ENCODE results near the gene ZNF236. TPM values are rescaled to one million over a fixed set of nuclear protein-coding genes. Genes with fewer than 3 reads are reported as not detected.

The ZNF236 gene
- total and polyA plus RNA-seq, 2 donors (not counting 3 experiments of a cell fraction or from before 2014, with no cell fraction given), result 4.5 to 14.7 TPM

DNA sequence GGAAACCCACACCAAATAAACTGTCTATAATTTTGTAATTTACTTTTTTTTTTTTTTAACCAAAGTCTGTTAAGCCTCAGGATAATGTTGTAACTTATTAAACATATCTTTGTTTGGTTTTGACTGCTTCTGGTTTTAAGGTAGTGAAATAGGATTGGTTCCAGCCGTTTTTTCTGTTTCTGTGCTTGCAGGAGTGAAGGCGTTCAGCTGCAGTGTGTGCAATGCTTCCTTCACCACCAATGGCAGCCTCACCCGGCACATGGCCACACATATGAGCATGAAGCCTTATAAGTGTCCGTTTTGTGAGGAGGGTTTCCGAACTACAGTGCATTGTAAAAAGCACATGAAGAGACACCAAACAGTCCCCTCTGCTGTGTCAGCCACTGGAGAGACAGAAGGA, 93.1 kb downstream of the ZNF236 start:
- H3K4me3 ChIP-seq (replicated peaks in 1 of 3; ENCODE audit: insufficient read depth in 1 of 3, low read depth in 1 of 3, low read length in 3 of 3), result no peak overlapping the region
- intact Hi-C loops (cut with micrococcal nuclease), result no loop called here
- no peaks in the 10 kb centered on the region for H4K20me1 ChIP-seq (replicated peaks; ENCODE audit: control insufficient read depth, extremely low read depth, insufficient read depth, low read length)
- H3K4me2 ChIP-seq (ENCODE audit: insufficient read depth, low read length), result no peak overlapping the region
- H3K9me3 ChIP-seq (replicated peaks; ENCODE audit: control insufficient read depth, insufficient read depth, low read length), result no peaks in the 10 kb centered on the region
- BruUV-seq (replicated peaks), result no TSS peak
- H3K4me1 ChIP-seq (ENCODE audit: control insufficient read depth, extremely low read depth, insufficient read depth, low read length), result no peaks in the 10 kb centered on the region
- no peak for DNase-seq (ENCODE audit: low read depth, low spot score)
- dilution Hi-C loops (cut with MboI; ENCODE audit: extremely low pct_ligation_motif_present, low sequenced_read_pairs), result no loop called here
- no peaks in the 10 kb centered on the region for H3K79me2 ChIP-seq (ENCODE audit: control insufficient read depth, insufficient read depth, low read length)
- no peak for FAIRE-seq
- peaks cover 5 to 7% of the 10 kb centered on the region in 2 experiments for H3K36me3 ChIP-seq (ENCODE audit: control insufficient read depth in 2 of 2, extremely low read depth in 1 of 2, insufficient read depth in 2 of 2, low read length in 2 of 2)
- POLR2A ChIA-PET, result no interaction called here
- CTCF ChIA-PET, result no interaction called here
- no peaks in the 10 kb centered on the region for H3K27me3 ChIP-seq (ENCODE audit: control insufficient read depth in 2 of 2, insufficient read depth in 2 of 2, low read length in 2 of 2)
- H2AFZ ChIP-seq (ENCODE audit: low read depth, low read length), result no peak overlapping the region
- no peak overlapping the region for H3K27ac ChIP-seq (ENCODE audit: insufficient read depth, low read depth, low read length)
- no peak overlapping the region for H3K9ac ChIP-seq (replicated peaks; ENCODE audit: extremely low read depth, insufficient read depth, low read length)
- no peaks in the 10 kb centered on the region for H3K9me1 ChIP-seq (replicated peaks; ENCODE audit: control insufficient read depth, extremely low read depth, insufficient read depth, low read length)
- TF ChIP-seq, protein P1, sequence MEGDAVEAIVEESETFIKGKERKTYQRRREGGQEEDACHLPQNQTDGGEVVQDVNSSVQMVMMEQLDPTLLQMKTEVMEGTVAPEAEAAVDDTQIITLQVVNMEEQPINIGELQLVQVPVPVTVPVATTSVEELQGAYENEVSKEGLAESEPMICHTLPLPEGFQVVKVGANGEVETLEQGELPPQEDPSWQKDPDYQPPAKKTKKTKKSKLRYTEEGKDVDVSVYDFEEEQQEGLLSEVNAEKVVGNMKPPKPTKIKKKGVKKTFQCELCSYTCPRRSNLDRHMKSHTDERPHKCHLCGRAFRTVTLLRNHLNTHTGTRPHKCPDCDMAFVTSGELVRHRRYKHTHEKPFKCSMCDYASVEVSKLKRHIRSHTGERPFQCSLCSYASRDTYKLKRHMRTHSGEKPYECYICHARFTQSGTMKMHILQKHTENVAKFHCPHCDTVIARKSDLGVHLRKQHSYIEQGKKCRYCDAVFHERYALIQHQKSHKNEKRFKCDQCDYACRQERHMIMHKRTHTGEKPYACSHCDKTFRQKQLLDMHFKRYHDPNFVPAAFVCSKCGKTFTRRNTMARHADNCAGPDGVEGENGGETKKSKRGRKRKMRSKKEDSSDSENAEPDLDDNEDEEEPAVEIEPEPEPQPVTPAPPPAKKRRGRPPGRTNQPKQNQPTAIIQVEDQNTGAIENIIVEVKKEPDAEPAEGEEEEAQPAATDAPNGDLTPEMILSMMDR (IDR thresholded peaks at IDR 0.05; ENCODE audit: extremely low read depth in 1 of 2, insufficient read depth in 1 of 2, low read depth in 1 of 2, low read length in 2 of 2), result no peak

DNA sequence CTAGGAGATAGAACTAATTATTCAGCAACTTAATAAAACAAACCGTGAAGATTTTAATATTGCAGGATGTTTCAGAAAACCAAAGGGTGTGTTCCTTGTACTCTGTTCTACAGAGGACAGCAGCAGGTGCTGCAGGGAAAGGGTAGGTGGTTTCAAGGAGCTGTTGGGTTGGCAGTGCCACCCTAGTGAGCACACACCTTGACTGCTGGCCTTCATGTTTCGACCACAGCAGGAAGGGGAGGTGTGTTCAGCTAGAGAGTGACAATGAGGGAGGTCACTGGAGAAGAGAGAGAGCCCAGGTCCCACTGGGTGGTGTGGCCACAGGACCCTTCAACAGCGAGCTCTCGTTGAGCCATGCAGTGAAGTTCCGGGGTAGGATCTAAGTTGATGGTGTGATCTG, 98.6 kb downstream of the ZNF236 start:
- no peak overlapping the region for H3K4me2 ChIP-seq (ENCODE audit: insufficient read depth, low read length)
- H3K4me1 ChIP-seq (ENCODE audit: control insufficient read depth, extremely low read depth, insufficient read depth, low read length), result no peaks in the 10 kb centered on the region
- dilution Hi-C loops (cut with MboI; ENCODE audit: extremely low pct_ligation_motif_present, low sequenced_read_pairs) (no loop called here), intact Hi-C loops (cut with micrococcal nuclease) (no loop called here)
- peaks cover 6 to 13% of the 10 kb centered on the region in 2 experiments for H3K36me3 ChIP-seq (ENCODE audit: control insufficient read depth in 2 of 2, extremely low read depth in 1 of 2, insufficient read depth in 2 of 2, low read length in 2 of 2)
- H3K4me3 ChIP-seq (replicated peaks in 1 of 3; ENCODE audit: insufficient read depth in 1 of 3, low read depth in 1 of 3, low read length in 3 of 3), result no peak overlapping the region
- TF ChIP-seq, protein P2, sequence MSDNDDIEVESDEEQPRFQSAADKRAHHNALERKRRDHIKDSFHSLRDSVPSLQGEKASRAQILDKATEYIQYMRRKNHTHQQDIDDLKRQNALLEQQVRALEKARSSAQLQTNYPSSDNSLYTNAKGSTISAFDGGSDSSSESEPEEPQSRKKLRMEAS (IDR thresholded peaks at IDR 0.05; ENCODE audit: insufficient read depth, insufficient read length), result no peak
- TF ChIP-seq, protein P1 (IDR thresholded peaks at IDR 0.05; ENCODE audit: extremely low read depth in 1 of 2, insufficient read depth in 1 of 2, low read depth in 1 of 2, low read length in 2 of 2), result no peak
- TF ChIP-seq GATA2 (IDR thresholded peaks at IDR 0.05; ENCODE audit: insufficient read depth, insufficient read length, low read depth, low read length) (no peak), MYC (IDR thresholded peaks at IDR 0.05; ENCODE audit: low read depth, low read length) (no peak), EZH2 (IDR thresholded peaks at IDR 0.05; ENCODE audit: borderline replicate concordance, low read depth, low read length, severe bottlenecking) (no peak), FOS (IDR thresholded peaks at IDR 0.05; ENCODE audit: borderline replicate concordance, insufficient read depth, low read length) (no peak), POLR2A (IDR thresholded peaks at IDR 0.05; ENCODE audit: low read depth, low read length) (no peak), JUN (IDR thresholded peaks at IDR 0.05; ENCODE audit: borderline replicate concordance, insufficient read depth, insufficient read length, low read depth) (no peak), POLR2AphosphoS5 (IDR thresholded peaks at IDR 0.05; ENCODE audit: insufficient read depth, low read depth, low read length) (no peak)
- no peaks in the 10 kb centered on the region for H3K9me3 ChIP-seq (replicated peaks; ENCODE audit: control insufficient read depth, insufficient read depth, low read length)
- DNase-seq (ENCODE audit: low read depth, low spot score) (no peak), FAIRE-seq (no peak)
- H3K79me2 ChIP-seq (ENCODE audit: control insufficient read depth, insufficient read depth, low read length), result no peaks in the 10 kb centered on the region
- no peaks in the 10 kb centered on the region for H4K20me1 ChIP-seq (replicated peaks; ENCODE audit: control insufficient read depth, extremely low read depth, insufficient read depth, low read length)
- H3K9ac ChIP-seq (replicated peaks; ENCODE audit: extremely low read depth, insufficient read depth, low read length), result no peak overlapping the region
- POLR2A ChIA-PET, result no interaction called here
- no TSS peak for BruUV-seq (replicated peaks)
- CTCF ChIA-PET, result interaction anchor here (1.0 to 3.7 kb wide), 9 partner anchors 8 to 291 kb away, joined by 3 to 74 read pairs (median 5); no protein-coding TSS in a partner anchor
- H3K27ac ChIP-seq (ENCODE audit: insufficient read depth, low read depth, low read length), result no peak overlapping the region
- no peaks in the 10 kb centered on the region for H3K9me1 ChIP-seq (replicated peaks; ENCODE audit: control insufficient read depth, extremely low read depth, insufficient read depth, low read length)
- no peak overlapping the region for H2AFZ ChIP-seq (ENCODE audit: low read depth, low read length)
- H3K27me3 ChIP-seq (ENCODE audit: control insufficient read depth in 2 of 2, insufficient read depth in 2 of 2, low read length in 2 of 2), result no peaks in the 10 kb centered on the region

Measured in endothelial cell of umbilical vein (primary cell).